Panc1 (cell line): ENCODE data around the gene GRIN2A. TPM values are rescaled to one million over a fixed set of nuclear protein-coding genes. Genes with fewer than 3 reads are reported as not detected.

ENCODE experiments used
- ATAC-seq: fragments of 200-7000 bp; cut with Tn5 transposase; 2 replicates; pipeline ENCODE4 v1.9.1; 2020; ENCODE audit warnings: mild to moderate bottlenecking, moderate library complexity
- BruUV-seq: library from RNA; stranded (reverse); fragments of 400-500 nt; replicated peaks from 2 replicates; lab custom pipeline; 2021; lab: Mats Ljungman, UMichigan
- CTCF ChIA-PET: fragments of 300-600 bp; sonication (Branson Sonifier 250); formaldehyde crosslinking; loops from one replicate; lab custom pipeline; 2022; ENCODE audit warnings: antibody characterized with exemption; lab: Charles Lee
- POLR2A ChIA-PET: fragments of 300-600 bp; sonication (Branson Sonifier 250); formaldehyde crosslinking; loops from one replicate; lab custom pipeline; 2022; ENCODE audit warnings: antibody characterized with exemption; lab: Charles Lee
- DNase-seq: peaks from one replicate; pipeline ENCODE4 v3.0.0-alpha.2; 2010; ENCODE audit warnings: low read depth, low spot score
- H3K27ac ChIP-seq: 2 replicates; pipeline ENCODE4 v1.5.1; 2011; ENCODE audit warnings: mild to moderate bottlenecking, low read length, inconsistent platforms
- H3K27me3 ChIP-seq: fragments of 200-500 bp; sonication (Bioruptor generic); 2 replicates; pipeline ENCODE4 v1.6.0; 2014; ENCODE audit warnings: low read length, inconsistent platforms; ENCODE audit not compliant: control insufficient read depth, insufficient read depth
- H3K36me3 ChIP-seq: fragments of 200-500 bp; sonication (Bioruptor generic); 2 replicates; pipeline ENCODE4 v1.5.1; 2014; ENCODE audit warnings: inconsistent platforms, mild to moderate bottlenecking, low read length, moderate library complexity; ENCODE audit not compliant: control insufficient read depth, insufficient read depth
- H3K4me1 ChIP-seq: 2 replicates; pipeline ENCODE4 v1.5.1; 2011; ENCODE audit warnings: inconsistent platforms, mild to moderate bottlenecking, low read length, moderate library complexity; ENCODE audit not compliant: control insufficient read depth, insufficient read depth
- H3K4me3 ChIP-seq, 2 experiments: 2 replicates each; pipeline ENCODE4 v1.5.1; 2011 to 2012; ENCODE audit warnings: low read depth in 2 of 2, low read length in 2 of 2, mild to moderate bottlenecking in 2 of 2, inconsistent platforms in 1 of 2, moderate library complexity in 1 of 2
- H3K9me3 ChIP-seq: fragments of 200-500 bp; sonication (Bioruptor generic); 2 replicates; pipeline ENCODE4 v1.5.1; 2014; ENCODE audit warnings: low read depth, mild to moderate bottlenecking, inconsistent platforms, low read length, moderate library complexity; ENCODE audit not compliant: control insufficient read depth, insufficient read depth
- POLR2AphosphoS5 ChIP-seq: IDR thresholded peaks from 2 replicates; pipeline ENCODE4 v1.6.1; 2012; ENCODE audit warnings: mild to moderate bottlenecking, low read depth, low read length, moderate library complexity
- SIN3A ChIP-seq: IDR thresholded peaks from 2 replicates; pipeline ENCODE4 v1.6.1; 2012; ENCODE audit warnings: low read depth, mild to moderate bottlenecking, low read length, moderate library complexity, borderline replicate concordance; ENCODE audit not compliant: insufficient read depth
- TCF7L2 ChIP-seq: IDR thresholded peaks from 2 replicates; pipeline ENCODE4 v1.6.1; 2011; ENCODE audit warnings: mild to moderate bottlenecking, low read depth, low read length, inconsistent platforms
- in situ Hi-C: cut with HindIII; loops from 2 replicates; pipeline ENCODE4 v1.10.0; 2016; ENCODE audit warnings: low sequenced_read_pairs, low pct_unique_long_range_greater_than_20kb
- intact Hi-C: fragments of 100-400 bp; cut with micrococcal nuclease; formaldehyde crosslinking; loops from one replicate; pipeline ENCODE4 v1.10.0; 2022; ENCODE audit not compliant: unreplicated experiment
- total RNA-seq: library from RNA; stranded (reverse); gene quantifications from one replicate; pipeline ENCODE4 v1.2.1, GENCODE V29; 2021; ENCODE audit not compliant: unreplicated experiment
- TF ChIP-seq, protein P1 (sequence below), 2 experiments: IDR thresholded peaks; 2 replicates each; pipeline ENCODE4 v1.6.1; 2011 to 2012; ENCODE audit warnings: low read depth in 2 of 2, control low read depth in 1 of 2, low read length in 1 of 2, mild to moderate bottlenecking in 1 of 2, moderate library complexity in 1 of 2; ENCODE audit not compliant: insufficient read depth in 1 of 2
- TF ChIP-seq, protein P2 (sequence below): fragments of 450-650 bp; IDR thresholded peaks from 2 replicates; pipeline ENCODE4 v1.5.1; 2017; ENCODE audit warnings: mild to moderate bottlenecking

GRIN2A gene
- total RNA-seq, 1 experiment from 2014 or later = 12.3 TPM

DNA sequence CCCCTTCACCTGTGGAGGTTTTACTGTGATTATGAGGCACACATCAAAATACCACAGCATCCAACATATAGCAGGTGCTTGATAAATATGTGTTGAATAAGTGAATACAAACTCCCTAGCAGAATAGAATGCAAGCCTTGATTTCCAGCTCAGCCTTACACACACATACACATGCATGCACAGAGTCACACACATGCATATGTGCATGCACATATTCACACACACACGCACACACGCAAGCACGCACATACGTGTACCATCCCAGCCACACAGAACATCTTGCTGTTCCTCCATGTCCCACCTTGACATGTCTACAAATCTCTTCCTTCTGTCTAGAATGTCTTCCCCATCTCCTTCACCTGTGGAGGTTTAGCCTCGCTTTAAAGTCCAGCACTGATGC is 160.1 kb downstream of the GRIN2A start:
- Histone ChIP-seq H3K27ac (no peak overlapping the region), H3K27me3 (no peaks in the 10 kb centered on the region), H3K36me3 (no peaks in the 10 kb centered on the region), H3K4me1 (no peaks in the 10 kb centered on the region), H3K9me3 (no peaks in the 10 kb centered on the region), H3K4me3 (no peak overlapping the region)
- in situ Hi-C loops (no loop called here), intact Hi-C loops (no loop called here)
- no peak for ATAC-seq
- POLR2A ChIA-PET = no interaction called here
- TF ChIP-seq TCF7L2 = no peak
- DNase-seq = no peak
- BruUV-seq = no TSS peak
- CTCF ChIA-PET = no interaction called here

DNA sequence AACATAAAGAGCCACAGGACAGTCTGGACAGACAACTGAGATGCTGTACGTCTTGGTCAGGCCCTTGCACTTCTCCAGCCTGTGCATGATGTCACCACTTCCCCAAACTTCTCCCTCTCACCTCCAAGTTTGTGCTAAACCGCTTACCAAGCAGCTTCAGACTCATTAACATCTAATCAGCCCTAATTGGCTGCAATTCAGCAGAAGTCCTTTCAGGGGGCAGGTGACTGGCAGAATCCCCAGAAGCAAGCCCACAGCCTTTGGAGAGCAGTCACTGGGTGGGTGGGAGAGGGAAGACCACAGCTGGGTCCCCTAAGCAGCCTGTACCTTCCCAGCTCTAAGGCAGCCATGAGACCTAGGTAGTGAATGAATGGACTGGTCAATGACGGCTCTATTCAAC is 161.4 kb downstream of the GRIN2A start:
- TF ChIP-seq, protein P1, sequence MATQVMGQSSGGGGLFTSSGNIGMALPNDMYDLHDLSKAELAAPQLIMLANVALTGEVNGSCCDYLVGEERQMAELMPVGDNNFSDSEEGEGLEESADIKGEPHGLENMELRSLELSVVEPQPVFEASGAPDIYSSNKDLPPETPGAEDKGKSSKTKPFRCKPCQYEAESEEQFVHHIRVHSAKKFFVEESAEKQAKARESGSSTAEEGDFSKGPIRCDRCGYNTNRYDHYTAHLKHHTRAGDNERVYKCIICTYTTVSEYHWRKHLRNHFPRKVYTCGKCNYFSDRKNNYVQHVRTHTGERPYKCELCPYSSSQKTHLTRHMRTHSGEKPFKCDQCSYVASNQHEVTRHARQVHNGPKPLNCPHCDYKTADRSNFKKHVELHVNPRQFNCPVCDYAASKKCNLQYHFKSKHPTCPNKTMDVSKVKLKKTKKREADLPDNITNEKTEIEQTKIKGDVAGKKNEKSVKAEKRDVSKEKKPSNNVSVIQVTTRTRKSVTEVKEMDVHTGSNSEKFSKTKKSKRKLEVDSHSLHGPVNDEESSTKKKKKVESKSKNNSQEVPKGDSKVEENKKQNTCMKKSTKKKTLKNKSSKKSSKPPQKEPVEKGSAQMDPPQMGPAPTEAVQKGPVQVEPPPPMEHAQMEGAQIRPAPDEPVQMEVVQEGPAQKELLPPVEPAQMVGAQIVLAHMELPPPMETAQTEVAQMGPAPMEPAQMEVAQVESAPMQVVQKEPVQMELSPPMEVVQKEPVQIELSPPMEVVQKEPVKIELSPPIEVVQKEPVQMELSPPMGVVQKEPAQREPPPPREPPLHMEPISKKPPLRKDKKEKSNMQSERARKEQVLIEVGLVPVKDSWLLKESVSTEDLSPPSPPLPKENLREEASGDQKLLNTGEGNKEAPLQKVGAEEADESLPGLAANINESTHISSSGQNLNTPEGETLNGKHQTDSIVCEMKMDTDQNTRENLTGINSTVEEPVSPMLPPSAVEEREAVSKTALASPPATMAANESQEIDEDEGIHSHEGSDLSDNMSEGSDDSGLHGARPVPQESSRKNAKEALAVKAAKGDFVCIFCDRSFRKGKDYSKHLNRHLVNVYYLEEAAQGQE (IDR thresholded peaks at IDR 0.05; ENCODE audit: insufficient read depth in 1 of 2, low read depth in 2 of 2, low read length in 1 of 2) = no peak
- TF ChIP-seq TCF7L2 (no peak), SIN3A (no peak), POLR2AphosphoS5 (no peak)
- TF ChIP-seq, protein P2, sequence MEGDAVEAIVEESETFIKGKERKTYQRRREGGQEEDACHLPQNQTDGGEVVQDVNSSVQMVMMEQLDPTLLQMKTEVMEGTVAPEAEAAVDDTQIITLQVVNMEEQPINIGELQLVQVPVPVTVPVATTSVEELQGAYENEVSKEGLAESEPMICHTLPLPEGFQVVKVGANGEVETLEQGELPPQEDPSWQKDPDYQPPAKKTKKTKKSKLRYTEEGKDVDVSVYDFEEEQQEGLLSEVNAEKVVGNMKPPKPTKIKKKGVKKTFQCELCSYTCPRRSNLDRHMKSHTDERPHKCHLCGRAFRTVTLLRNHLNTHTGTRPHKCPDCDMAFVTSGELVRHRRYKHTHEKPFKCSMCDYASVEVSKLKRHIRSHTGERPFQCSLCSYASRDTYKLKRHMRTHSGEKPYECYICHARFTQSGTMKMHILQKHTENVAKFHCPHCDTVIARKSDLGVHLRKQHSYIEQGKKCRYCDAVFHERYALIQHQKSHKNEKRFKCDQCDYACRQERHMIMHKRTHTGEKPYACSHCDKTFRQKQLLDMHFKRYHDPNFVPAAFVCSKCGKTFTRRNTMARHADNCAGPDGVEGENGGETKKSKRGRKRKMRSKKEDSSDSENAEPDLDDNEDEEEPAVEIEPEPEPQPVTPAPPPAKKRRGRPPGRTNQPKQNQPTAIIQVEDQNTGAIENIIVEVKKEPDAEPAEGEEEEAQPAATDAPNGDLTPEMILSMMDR = no peak
- no peaks in the 10 kb centered on the region for H3K27me3 ChIP-seq
- H3K36me3 ChIP-seq = no peaks in the 10 kb centered on the region
- POLR2A ChIA-PET = no interaction called here
- no peaks in the 10 kb centered on the region for H3K4me1 ChIP-seq
- in situ Hi-C loops (no loop called here), intact Hi-C loops (no loop called here)
- BruUV-seq = no TSS peak
- ATAC-seq (no peak), DNase-seq (no peak)
- no peaks in the 10 kb centered on the region for H3K9me3 ChIP-seq
- CTCF ChIA-PET = no interaction called here
- no peak overlapping the region for H3K27ac ChIP-seq
- H3K4me3 ChIP-seq = no peak overlapping the region

DNA sequence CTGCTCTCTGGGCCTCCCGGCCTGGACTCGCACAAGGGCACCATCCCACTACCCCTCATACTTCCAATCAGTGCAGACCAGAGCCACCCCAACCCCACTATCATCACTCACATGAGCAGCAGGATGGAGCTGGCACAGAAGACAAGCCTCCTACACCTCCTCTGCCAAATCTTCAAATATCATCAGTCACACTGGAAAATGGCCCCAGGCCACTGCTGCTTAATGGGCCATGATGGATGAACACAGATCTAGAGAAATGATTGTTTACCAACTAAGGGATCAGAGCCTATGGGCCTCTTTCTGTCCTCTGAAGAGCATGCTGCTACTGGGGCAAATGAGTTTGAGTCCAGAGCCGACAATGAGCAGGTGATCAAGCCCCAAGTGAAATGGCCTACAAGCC is 165.5 kb downstream of the GRIN2A start:
- Histone ChIP-seq H3K27me3 (no peaks in the 10 kb centered on the region), H3K9me3 (no peaks in the 10 kb centered on the region), H3K27ac (no peak overlapping the region), H3K4me3 (no peak overlapping the region), H3K36me3 (no peaks in the 10 kb centered on the region), H3K4me1 (no peaks in the 10 kb centered on the region)
- in situ Hi-C loops (no loop called here), intact Hi-C loops (loop anchor here (10.0 kb wide), 1 partner anchor 372 kb away; no protein-coding TSS in a partner anchor)
- CTCF ChIA-PET = no interaction called here
- DNase-seq = no peak
- TF ChIP-seq TCF7L2 (no peak), POLR2AphosphoS5 (no peak), SIN3A (no peak)
- TF ChIP-seq, protein P1 (IDR thresholded peaks at IDR 0.05; ENCODE audit: insufficient read depth in 1 of 2, low read depth in 2 of 2, low read length in 1 of 2) = no peak
- TF ChIP-seq, protein P2 = no peak
- ATAC-seq = no peak
- BruUV-seq = no TSS peak
- POLR2A ChIA-PET = no interaction called here
